Stimulated activated naive CD4-positive, alpha-beta T cell treated with Interleukin-2 at 50 U/mL for 16 hours (primary cell): Measurements from ENCODE around the gene NKX6-2.
"Not testable (repeated sequence)": the region's sequence is repeated elsewhere in the genome, so short reads cannot be mapped to it uniquely, and the experiment has no call there.

Source experiments
- DNase-seq: peaks from one replicate; lab custom pipeline; 2025; lab: John Stamatoyannopoulos, UW

Gene NKX6-2

GRCh38 chr10:132785723-132786475 lies at the start of gene NKX6-2:
TSS of gene NKX6-2 (minus strand) at chr10:132786147. CDS start at chr10:132785948, 199 bp downstream.
- DNase-seq, result no peak

GRCh38 chr10:132834891-132835847 lies 49.2 kb upstream of the NKX6-2 start:
- no peak for DNase-seq

GRCh38 chr10:132834311-132834761 lies 48.4 kb upstream of the NKX6-2 start:
- no peak for DNase-seq

GRCh38 chr10:132833421-132834111 lies 47.6 kb upstream of the NKX6-2 start:
- DNase-seq, result no peak

DNA sequence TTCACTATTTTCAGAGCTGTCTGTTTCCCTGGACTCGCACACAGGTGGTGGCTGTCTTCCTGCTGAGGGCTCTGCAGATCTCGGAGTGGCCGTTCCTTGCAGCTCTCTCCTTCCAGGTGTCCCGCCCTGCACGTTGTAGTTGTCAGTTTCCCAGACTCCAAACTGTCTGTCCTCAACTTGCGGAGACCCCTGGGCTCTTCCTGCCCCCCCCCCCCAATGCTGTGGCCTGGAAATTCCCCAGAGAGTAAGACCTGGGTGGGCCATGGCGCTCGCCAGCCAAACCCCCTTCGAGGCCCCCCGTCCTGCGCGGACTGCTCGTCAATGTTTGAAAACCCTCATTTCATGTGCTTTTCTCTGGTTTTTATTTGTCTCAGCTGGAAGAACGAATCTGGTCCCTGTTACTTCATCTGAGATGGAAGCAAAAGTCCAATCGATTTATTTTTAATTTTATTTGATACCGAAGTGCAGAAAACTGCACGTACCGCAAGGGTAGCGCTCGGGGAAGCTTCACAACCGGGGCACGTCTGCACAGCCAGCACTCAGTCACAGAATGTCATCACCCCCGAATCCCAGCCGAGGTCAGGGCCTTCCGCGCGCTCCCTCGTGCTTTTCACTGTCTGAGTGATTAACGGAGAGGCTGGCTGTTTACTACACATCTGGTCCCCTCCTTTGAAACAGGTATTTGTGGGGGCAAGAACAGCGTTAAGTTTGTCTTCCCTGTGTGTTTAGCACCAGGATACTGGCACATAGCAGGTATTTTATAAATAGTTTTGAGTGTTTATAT lies 46.4 kb upstream of the NKX6-2 start:
- DNase-seq, result no peak

DNA sequence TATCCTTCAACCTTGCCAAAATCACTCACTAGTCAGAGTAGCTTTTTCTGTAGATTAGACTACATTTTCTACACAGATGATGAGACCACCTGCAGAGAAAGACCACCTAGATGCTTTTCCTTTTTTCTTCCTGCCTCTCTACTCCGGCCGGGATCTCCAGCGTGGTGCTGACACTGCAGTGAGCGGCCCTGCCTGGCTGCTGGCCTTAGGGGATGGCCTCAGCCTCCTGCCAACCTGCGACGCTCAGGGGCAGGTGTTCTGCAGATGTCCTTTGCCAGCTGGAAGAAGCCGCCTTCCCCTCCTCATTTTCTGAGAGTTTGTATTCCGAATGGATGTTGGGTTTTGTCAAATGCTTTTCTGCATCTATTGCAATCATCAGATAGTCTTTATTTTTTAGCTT lies 43.5 kb upstream of the NKX6-2 start:
- no peak for DNase-seq

DNA sequence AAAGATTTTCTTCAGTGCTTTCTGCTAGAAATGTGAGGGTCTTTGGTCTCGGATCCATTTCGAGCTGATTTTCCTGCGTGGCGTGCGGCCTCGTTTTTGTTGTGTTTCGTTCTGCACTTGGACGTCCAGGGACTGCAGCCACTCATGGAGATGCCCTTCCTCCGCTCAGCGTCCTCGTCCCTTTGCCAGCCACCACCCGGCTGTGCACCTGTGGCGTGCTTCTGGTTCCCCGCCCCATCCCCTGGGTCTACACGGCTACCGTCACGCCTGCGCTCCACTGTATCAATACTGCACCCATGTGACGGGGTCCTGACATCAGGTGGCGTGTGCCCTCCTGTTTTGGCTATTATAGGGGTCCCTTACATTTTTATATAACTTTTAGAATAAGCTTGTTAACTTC lies 42.7 kb upstream of the NKX6-2 start:
- no peak for DNase-seq

GRCh38 chr10:132827861-132828539 lies 42.1 kb upstream of the NKX6-2 start:
- no peak for DNase-seq

GRCh38 chr10:132827423-132827789 lies 41.5 kb upstream of the NKX6-2 start:
- DNase-seq, result no peak

GRCh38 chr10:132826524-132827422 lies 40.8 kb upstream of the NKX6-2 start:
- no peak for DNase-seq

GRCh38 chr10:132825783-132826523 lies 40.0 kb upstream of the NKX6-2 start:
- not testable (repeated sequence) for DNase-seq

DNA sequence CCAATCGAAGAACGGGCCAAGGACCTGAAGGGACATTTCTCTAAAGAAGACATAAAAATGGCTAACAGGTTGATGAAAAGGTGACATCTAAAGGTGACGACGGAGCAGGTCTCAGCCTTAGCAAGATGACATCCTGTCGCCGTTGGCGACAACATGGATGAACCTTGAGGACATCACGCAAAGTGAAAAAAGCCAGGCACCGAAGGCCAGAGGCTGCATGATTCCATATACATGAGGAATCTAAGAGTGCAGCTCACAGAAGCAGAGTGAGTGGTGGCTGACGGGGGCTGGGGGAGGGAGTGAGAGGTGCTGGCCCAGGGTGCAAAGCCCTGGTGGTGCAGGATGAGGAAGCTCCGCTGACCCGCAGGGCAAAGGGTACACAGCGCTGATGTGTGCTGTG lies 34.1 kb upstream of the NKX6-2 start:
- no peak for DNase-seq

GRCh38 chr10:132817701-132818211 lies 31.8 kb upstream of the NKX6-2 start:
- no peak for DNase-seq

DNA sequence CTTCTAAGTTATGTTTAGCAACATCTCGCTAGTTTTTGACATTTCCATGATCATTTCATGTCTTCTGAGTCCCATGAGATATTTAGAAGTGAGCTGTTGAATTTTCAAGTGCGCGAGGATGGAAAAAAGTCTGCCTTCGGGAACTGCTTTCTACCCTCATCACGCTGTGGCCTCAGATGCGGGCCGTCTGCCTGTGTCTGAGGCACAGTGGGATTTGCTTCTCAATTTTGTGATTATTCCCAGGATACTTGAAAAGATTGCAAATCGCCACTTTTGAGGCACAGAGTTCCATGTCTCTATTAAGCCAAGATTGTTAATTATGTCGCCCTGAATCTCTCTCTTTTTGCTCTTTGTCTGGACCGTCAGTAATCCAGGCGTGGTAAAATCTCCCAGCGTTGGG lies 30.8 kb upstream of the NKX6-2 start:
- DNase-seq, result no peak

DNA sequence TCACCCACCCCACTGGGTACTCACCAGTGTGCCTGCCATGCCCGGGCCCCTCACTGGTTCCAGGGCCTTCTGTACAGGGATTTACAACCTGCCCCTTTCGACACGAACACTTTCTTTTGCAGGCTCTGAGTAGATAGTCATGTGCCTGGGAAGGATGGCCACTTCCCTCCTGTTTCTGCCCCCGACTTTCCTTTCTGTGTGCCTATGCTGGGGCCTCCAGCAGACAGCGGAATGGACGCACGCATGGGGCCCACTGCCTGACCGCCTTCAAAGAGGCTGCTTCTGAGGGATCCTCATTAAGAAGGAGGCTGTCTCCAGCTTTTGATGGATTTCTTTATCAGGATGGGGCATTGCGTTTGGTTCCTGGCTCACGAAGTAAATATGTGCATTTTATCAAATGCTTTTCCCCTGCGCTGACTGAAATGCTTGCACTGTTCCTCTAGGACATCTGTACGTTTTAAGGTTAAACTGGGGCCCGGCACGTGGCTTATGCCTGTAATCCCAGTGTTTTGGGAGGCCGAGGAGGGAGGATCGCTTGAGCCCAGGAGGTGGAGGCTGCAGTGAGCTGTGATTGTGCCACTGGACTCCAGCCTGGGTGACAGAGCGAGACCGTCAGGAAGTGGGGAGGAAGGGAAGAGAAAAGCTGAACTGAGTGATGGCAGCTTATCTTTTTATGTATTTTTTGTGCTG lies 29.4 kb upstream of the NKX6-2 start:
- no peak for DNase-seq

DNA sequence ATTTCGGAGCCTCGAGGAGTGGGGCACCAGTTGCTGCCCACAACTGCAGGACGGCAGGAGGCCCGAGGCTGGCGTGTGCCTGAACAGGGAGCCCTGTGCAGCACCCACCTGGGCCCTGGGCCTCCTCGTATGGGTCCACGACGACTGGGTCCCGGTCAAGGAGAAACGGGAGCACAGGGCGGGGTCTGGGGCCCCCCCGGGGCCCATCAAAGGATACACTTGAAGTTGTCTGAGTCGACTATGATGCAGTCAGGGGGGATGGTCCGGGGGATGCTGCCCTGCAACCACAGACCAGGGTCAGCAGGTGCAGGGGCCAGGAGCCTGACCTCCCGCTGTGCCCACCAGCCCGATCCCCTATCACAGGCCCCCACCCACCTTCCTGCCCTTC lies 28.5 kb upstream of the NKX6-2 start:
- no peak for DNase-seq

- DNase-seq, result no peak
Measured at GRCh38 chr10:132813560-132814468, 27.9 kb upstream of the NKX6-2 start.
